Fibroblast of lung (primary cell): ENCODE results near the gene CACNB4. TPM values are rescaled to one million over a fixed set of nuclear protein-coding genes. Genes with fewer than 3 reads are reported as not detected.

ENCODE experiments used
- DNase-seq, 2 donors: peaks; one replicate each; pipeline versions ENCODE4 v3.0.0 to v3.0.0-alpha.2; 2010; ENCODE audit warnings: low read depth in 2 of 2
- H2AFZ ChIP-seq: 2 replicates; pipeline ENCODE4 v1.5.1; 2012; ENCODE audit warnings: low read length, control low read depth, inconsistent platforms
- H3K27ac ChIP-seq: 2 replicates; pipeline ENCODE4 v1.5.1; 2011; ENCODE audit warnings: low read length, control low read depth; ENCODE audit not compliant: insufficient read depth
- H3K27me3 ChIP-seq: 2 replicates; pipeline ENCODE4 v1.5.1; 2011; ENCODE audit warnings: mild to moderate bottlenecking, low read length; ENCODE audit not compliant: control insufficient read depth, insufficient read depth
- H3K36me3 ChIP-seq: 2 replicates; pipeline ENCODE4 v1.5.1; 2011; ENCODE audit warnings: low read length; ENCODE audit not compliant: control insufficient read depth, insufficient read depth
- H3K4me1 ChIP-seq: 2 replicates; pipeline ENCODE4 v1.5.1; 2011; ENCODE audit warnings: low read length; ENCODE audit not compliant: control insufficient read depth, insufficient read depth; ENCODE audit errors: extremely low read depth
- H3K4me2 ChIP-seq: 2 replicates; pipeline ENCODE4 v1.5.1; 2011; ENCODE audit warnings: low read length, control low read depth; ENCODE audit not compliant: insufficient read depth; ENCODE audit errors: extremely low read depth
- H3K4me3 ChIP-seq, 4 experiments: fragments of 200-600 bp in 1 of 4; sonication (generic) in 1 of 4; replicated peaks in 1 of 4; 2 replicates each; pipeline ENCODE4 v1.5.1; 2011 to 2016; ENCODE audit warnings: low read length in 4 of 4, low read depth in 3 of 4, mild to moderate bottlenecking in 3 of 4, control low read depth in 2 of 4, inconsistent platforms in 1 of 4, mixed read lengths in 1 of 4; ENCODE audit not compliant: insufficient read depth in 1 of 4; ENCODE audit errors: control extremely low read depth in 1 of 4
- H3K79me2 ChIP-seq: 2 replicates; pipeline ENCODE4 v1.5.1; 2012; ENCODE audit warnings: mild to moderate bottlenecking, low read length, inconsistent platforms; ENCODE audit not compliant: control insufficient read depth, insufficient read depth
- H3K9ac ChIP-seq: 2 replicates; pipeline ENCODE4 v1.5.1; 2011; ENCODE audit warnings: mild to moderate bottlenecking, low read length, control low read depth; ENCODE audit not compliant: insufficient read depth
- H3K9me3 ChIP-seq: 2 replicates; pipeline ENCODE4 v1.5.1; 2012; ENCODE audit warnings: low read depth, low read length; ENCODE audit not compliant: control insufficient read depth, insufficient read depth
- H4K20me1 ChIP-seq: 2 replicates; pipeline ENCODE4 v1.5.1; 2011; ENCODE audit warnings: low read length; ENCODE audit not compliant: control insufficient read depth, insufficient read depth; ENCODE audit errors: extremely low read depth
- EZH2 ChIP-seq: IDR thresholded peaks from 2 replicates; pipeline ENCODE4 v1.5.1; 2012; ENCODE audit warnings: low read length, control low read depth, mild to moderate bottlenecking; ENCODE audit errors: missing control alignments
- polyA plus RNA-seq, 2 donors: library from polyadenylated mRNA; depleted of rRNA in 1 of 2; stranded (reverse) in 1 of 2; unstranded in 1 of 2; fragments of >200 nt; gene quantifications; 2 replicates each; pipeline ENCODE4 v1.2.1, GENCODE V29; 2011 to 2012; ENCODE audit warnings: missing spikeins in 1 of 2
- total RNA-seq: library from RNA; depleted of rRNA; stranded (reverse); fragments of >200 nt; gene quantifications from 2 replicates; pipeline ENCODE4 v1.2.1, GENCODE V29; 2014
- TF ChIP-seq, protein P1 (sequence below), 2 donors: IDR thresholded peaks in 1 of 2; conservative IDR thresholded peaks in 1 of 2; 1 replicate in 1 of 2; 2 replicates in 1 of 2; pipeline ENCODE4 v1.5.1; 2011 to 2012; ENCODE audit warnings: low read length in 2 of 2, control low read depth in 1 of 2, inconsistent platforms in 1 of 2, low read depth in 1 of 2, mild to moderate bottlenecking in 1 of 2

The CACNB4 gene
- total and polyA plus RNA-seq, 2 donors (not counting 1 experiment from before 2014, with no cell fraction given): 0.66 to 2.5 TPM

DNA sequence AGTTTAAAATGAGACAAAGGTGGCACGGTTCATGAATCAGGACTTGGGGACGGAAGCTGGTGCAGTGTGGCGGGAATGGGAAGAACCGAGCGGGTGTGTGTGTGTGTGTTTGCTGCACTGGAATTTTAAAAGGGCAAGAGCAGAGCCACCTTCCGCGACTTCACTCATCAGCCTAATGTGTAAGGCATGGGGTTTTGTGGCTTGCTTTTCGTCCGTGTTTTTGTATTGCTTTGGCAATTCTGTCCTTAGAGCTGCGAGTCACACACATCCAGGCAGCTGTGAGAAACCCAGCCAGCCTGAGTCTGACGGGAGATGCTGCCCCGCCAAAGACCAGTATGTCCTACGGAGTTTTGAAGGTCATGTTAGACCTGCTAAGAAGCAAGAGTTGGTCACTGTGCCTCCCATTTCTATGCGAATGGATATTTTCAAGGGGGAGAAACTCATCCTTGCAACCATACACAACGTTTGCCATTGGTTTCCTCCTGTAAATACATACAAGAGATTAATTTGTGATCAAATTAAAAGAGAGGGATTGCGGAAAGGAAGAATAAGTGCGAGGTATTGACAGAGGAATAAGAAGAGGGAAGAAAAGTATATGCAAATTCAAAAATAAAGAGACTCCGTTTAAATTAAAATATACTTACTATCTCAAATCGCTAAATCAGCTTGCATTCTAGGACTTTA is 665 bp upstream of the CACNB4 start:
- peak overlapping the region; percentile 97 for H3K4me2 ChIP-seq
- no peaks in the 10 kb centered on the region for H3K79me2 ChIP-seq
- peak overlapping the region; percentile 26 for H2AFZ ChIP-seq
- no peak overlapping the region for H3K9ac ChIP-seq
- H3K27ac ChIP-seq: no peak overlapping the region
- TF ChIP-seq, protein P1, sequence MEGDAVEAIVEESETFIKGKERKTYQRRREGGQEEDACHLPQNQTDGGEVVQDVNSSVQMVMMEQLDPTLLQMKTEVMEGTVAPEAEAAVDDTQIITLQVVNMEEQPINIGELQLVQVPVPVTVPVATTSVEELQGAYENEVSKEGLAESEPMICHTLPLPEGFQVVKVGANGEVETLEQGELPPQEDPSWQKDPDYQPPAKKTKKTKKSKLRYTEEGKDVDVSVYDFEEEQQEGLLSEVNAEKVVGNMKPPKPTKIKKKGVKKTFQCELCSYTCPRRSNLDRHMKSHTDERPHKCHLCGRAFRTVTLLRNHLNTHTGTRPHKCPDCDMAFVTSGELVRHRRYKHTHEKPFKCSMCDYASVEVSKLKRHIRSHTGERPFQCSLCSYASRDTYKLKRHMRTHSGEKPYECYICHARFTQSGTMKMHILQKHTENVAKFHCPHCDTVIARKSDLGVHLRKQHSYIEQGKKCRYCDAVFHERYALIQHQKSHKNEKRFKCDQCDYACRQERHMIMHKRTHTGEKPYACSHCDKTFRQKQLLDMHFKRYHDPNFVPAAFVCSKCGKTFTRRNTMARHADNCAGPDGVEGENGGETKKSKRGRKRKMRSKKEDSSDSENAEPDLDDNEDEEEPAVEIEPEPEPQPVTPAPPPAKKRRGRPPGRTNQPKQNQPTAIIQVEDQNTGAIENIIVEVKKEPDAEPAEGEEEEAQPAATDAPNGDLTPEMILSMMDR (conservative IDR thresholded peaks at IDR 0.05 in 1 of 2, IDR thresholded peaks at IDR 0.05 in 1 of 2; ENCODE audit: low read depth in 1 of 2, low read length in 2 of 2): no peak
- peak; percentile 90 for TF ChIP-seq EZH2
- no peaks in the 10 kb centered on the region for H3K36me3 ChIP-seq
- peaks cover 23% of the 10 kb centered on the region for H3K27me3 ChIP-seq
- H3K4me3 ChIP-seq: peak overlapping the region; percentile 51 to 68 (median 64)
- H3K4me1 ChIP-seq: peaks cover 7% of the 10 kb centered on the region
- peaks cover 2% of the 10 kb centered on the region for H4K20me1 ChIP-seq
- H3K9me3 ChIP-seq: no peaks in the 10 kb centered on the region
- DNase-seq: peak in 1 of 2 donors; percentile 17

DNA sequence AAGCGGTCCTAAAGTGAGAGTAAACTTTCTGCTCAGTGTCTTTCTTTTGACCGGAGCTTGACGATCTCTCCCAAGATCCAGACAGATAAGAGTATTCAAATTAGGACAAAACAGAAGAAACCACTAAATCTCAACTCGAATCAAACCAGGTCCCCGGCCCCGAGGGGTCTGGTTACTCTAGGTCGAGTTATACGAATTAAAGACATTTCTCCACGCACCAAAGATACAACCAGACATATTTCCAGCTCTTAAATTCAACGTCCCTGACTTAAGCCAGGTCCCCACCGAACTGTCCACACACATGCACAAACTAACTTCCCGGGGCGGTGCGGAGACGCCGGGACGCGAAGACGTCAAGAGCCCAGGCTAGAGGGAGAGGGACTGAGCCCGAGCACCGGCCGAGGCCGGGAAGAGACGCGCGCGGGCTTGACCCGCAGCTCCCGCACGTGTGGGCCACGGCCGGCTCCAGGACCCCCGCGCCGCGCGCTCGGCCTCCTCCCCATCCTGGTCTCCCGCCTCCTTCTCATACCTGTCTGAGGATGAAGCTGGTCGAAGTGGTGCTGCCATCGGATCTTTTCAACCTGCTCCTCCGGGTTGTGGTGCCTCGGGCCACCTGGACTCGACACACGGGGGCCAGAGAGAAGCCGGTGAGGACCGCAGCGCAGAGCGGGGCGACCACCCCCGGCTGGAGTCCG is 896 bp downstream of the CACNB4 start:
- Histone ChIP-seq H3K27me3 (peaks cover 23% of the 10 kb centered on the region), H3K4me3 (peak overlapping the region; percentile 51 to 65 (median 62))

DNA sequence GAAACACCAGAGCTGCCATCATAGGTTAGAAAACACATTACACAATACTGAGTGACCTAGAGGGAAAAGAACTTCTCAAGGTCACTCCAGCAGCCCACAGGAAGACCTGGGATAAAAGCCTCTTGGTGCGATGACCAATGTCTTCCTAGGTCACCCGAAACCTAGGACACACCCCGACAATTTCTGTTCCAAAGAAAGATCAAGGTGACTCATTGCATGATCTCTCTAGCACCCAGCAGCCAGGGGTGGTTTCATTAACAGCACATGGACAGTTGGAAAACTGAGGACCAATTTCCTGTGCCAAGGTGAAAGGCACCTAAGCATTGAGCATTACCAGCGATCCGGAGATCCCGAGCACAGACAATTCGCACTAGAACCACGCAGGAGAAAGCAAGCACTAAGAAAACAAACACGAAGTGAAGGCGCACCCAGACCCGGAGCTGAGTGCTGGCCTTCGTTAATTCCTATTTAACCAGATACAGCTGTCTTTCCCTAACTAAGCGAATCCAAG is 1.5 kb downstream of the CACNB4 start:
- TF ChIP-seq, protein P1 (conservative IDR thresholded peaks at IDR 0.05 in 1 of 2, IDR thresholded peaks at IDR 0.05 in 1 of 2; ENCODE audit: low read depth in 1 of 2, low read length in 2 of 2): no peak
- Histone ChIP-seq H3K27me3 (peaks cover 23% of the 10 kb centered on the region), H3K36me3 (no peaks in the 10 kb centered on the region), H3K9ac (no peak overlapping the region), H2AFZ (peak overlapping the region; percentile 76), H3K79me2 (no peaks in the 10 kb centered on the region), H3K27ac (no peak overlapping the region), H3K4me2 (peak overlapping the region; percentile 98), H4K20me1 (peaks cover 2% of the 10 kb centered on the region), H3K4me3 (peak overlapping the region; percentile 51 to 65 (median 62)), H3K9me3 (no peaks in the 10 kb centered on the region), H3K4me1 (peaks cover 7% of the 10 kb centered on the region)
- DNase-seq: peak in 1 of 2 donors; percentile 32

More for the DNA sequence above, 896 bp downstream of the CACNB4 start:
- H3K36me3 ChIP-seq: no peaks in the 10 kb centered on the region
- H3K79me2 ChIP-seq: no peaks in the 10 kb centered on the region
- TF ChIP-seq EZH2: no peak
- TF ChIP-seq, protein P1 (conservative IDR thresholded peaks at IDR 0.05 in 1 of 2, IDR thresholded peaks at IDR 0.05 in 1 of 2; ENCODE audit: low read depth in 1 of 2, low read length in 2 of 2): no peak
- no peaks in the 10 kb centered on the region for H3K9me3 ChIP-seq
- H3K4me2 ChIP-seq: peak overlapping the region; percentile 98
- peaks cover 7% of the 10 kb centered on the region for H3K4me1 ChIP-seq
- peak overlapping the region; percentile 76 for H2AFZ ChIP-seq
- DNase-seq: peak in 1 of 2 donors; percentile 18
- H4K20me1 ChIP-seq: peaks cover 2% of the 10 kb centered on the region
- peak overlapping the region; percentile 11 for H3K9ac ChIP-seq
- no peak overlapping the region for H3K27ac ChIP-seq
